ENCODE results near the gene DAO. TPM values are rescaled to one million over a fixed set of nuclear protein-coding genes. Genes with fewer than 3 reads are reported as not detected.
A peak's percentile ranks its signal among the peaks of the same experiment; 100 is the strongest.

Gene DAO
- polyA plus RNA-seq, 1 donor from 2014 or later = not detected

DNA sequence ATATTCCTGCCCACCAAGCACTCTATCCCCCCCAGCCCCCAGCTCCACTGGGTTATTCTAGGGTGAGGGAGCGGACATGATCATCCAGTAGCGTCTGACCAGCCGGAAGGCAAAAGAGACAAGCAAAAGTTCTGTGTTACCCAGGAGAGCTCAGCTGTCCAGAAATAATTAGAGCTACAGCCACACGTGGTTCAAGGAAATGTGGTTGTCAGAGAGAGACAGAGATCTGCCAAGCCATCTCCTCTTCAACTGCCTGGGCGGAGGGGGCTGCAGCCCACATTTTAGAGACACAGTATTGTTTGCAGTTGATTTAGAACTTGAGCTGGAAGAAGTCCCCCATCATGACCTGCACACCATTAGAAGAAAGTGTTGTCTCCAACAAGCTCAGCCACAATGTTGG, 30.4 kb downstream of the DAO start:
- Mint-ChIP-seq H3K9me3 (peaks cover 0 to 1% (median 0%) of the 10 kb centered on the region in 3 donors), H3K27ac (no peak overlapping the region), H3K4me3 (no peak overlapping the region), H3K27me3 (peaks cover 4% of the 10 kb centered on the region), H3K36me3 (peaks cover 3% of the 10 kb centered on the region), H3K4me1 (peaks cover 10 to 12% (median 11%) of the 10 kb centered on the region in 3 donors)

GRCh38 chr12:108911915-108912314, 32.0 kb downstream of the DAO start:
- peaks cover 3% of the 10 kb centered on the region for H3K36me3 Mint-ChIP-seq
- peaks cover 0 to 1% (median 0%) of the 10 kb centered on the region in 3 donors for H3K9me3 Mint-ChIP-seq
- H3K4me1 Mint-ChIP-seq = peaks cover 0 to 6% (median 4%) of the 10 kb centered on the region in 3 donors
- H3K27me3 Mint-ChIP-seq = peaks cover 4% of the 10 kb centered on the region
- no peak overlapping the region for H3K27ac Mint-ChIP-seq
- H3K4me3 Mint-ChIP-seq = no peak overlapping the region

GRCh38 chr12:108912361-108912760, 32.5 kb downstream of the DAO start:
- H3K27me3 Mint-ChIP-seq = peaks cover 4% of the 10 kb centered on the region
- H3K4me1 Mint-ChIP-seq = peaks cover 0 to 6% (median 4%) of the 10 kb centered on the region in 3 donors
- no peak overlapping the region for H3K27ac Mint-ChIP-seq
- H3K4me3 Mint-ChIP-seq = no peak overlapping the region
- peaks cover 3% of the 10 kb centered on the region for H3K36me3 Mint-ChIP-seq
- peaks cover 0 to 1% (median 0%) of the 10 kb centered on the region in 3 donors for H3K9me3 Mint-ChIP-seq

GRCh38 chr12:108914121-108914531, 34.2 kb downstream of the DAO start:
- H3K4me3 Mint-ChIP-seq = no peak overlapping the region
- peaks cover 0 to under 1% (median 0%) of the 10 kb centered on the region in 3 donors for H3K9me3 Mint-ChIP-seq
- peaks cover 0 to 2% (median 0%) of the 10 kb centered on the region in 3 donors for H3K4me1 Mint-ChIP-seq
- H3K36me3 Mint-ChIP-seq = peaks cover 3% of the 10 kb centered on the region
- H3K27me3 Mint-ChIP-seq = peaks cover 4% of the 10 kb centered on the region
- H3K27ac Mint-ChIP-seq = no peak overlapping the region

- Mint-ChIP-seq H3K27ac (no peak overlapping the region), H3K27me3 (peaks cover 4% of the 10 kb centered on the region), H3K9me3 (peaks cover 0 to 4% (median 0%) of the 10 kb centered on the region in 3 donors), H3K4me1 (peaks cover 0 to 2% (median 0%) of the 10 kb centered on the region in 3 donors), H3K4me3 (no peak overlapping the region), H3K36me3 (peaks cover 3% of the 10 kb centered on the region)
These were observed 35.8 kb downstream of the DAO start for GRCh38 chr12:108915632-108916133.

GRCh38 chr12:108916336-108916735, 36.4 kb downstream of the DAO start:
- no peaks in the 10 kb centered on the region for H3K36me3 Mint-ChIP-seq
- peaks cover 0 to 4% (median 2%) of the 10 kb centered on the region in 3 donors for H3K9me3 Mint-ChIP-seq
- H3K27ac Mint-ChIP-seq = no peak overlapping the region
- peaks cover 4% of the 10 kb centered on the region for H3K27me3 Mint-ChIP-seq
- no peak overlapping the region for H3K4me3 Mint-ChIP-seq
- peaks cover 0 to 2% (median 0%) of the 10 kb centered on the region in 3 donors for H3K4me1 Mint-ChIP-seq

- Mint-ChIP-seq H3K9me3 (peaks cover 0 to 4% (median 2%) of the 10 kb centered on the region in 3 donors), H3K27ac (no peak overlapping the region), H3K4me1 (peaks cover 0 to 2% (median 0%) of the 10 kb centered on the region in 3 donors), H3K27me3 (peaks cover 2% of the 10 kb centered on the region), H3K36me3 (no peaks in the 10 kb centered on the region), H3K4me3 (no peak overlapping the region)
These were observed 38.3 kb downstream of the DAO start for GRCh38 chr12:108918206-108918605.

- H3K27ac Mint-ChIP-seq = no peak overlapping the region
- H3K27me3 Mint-ChIP-seq = no peaks in the 10 kb centered on the region
- no peak overlapping the region for H3K4me3 Mint-ChIP-seq
- H3K36me3 Mint-ChIP-seq = no peaks in the 10 kb centered on the region
- peaks cover 0 to 4% (median 2%) of the 10 kb centered on the region in 3 donors for H3K9me3 Mint-ChIP-seq
- peaks cover 0 to 2% (median 0%) of the 10 kb centered on the region in 3 donors for H3K4me1 Mint-ChIP-seq
These were observed 39.2 kb downstream of the DAO start for GRCh38 chr12:108918960-108919642.

- H3K27me3 Mint-ChIP-seq = no peaks in the 10 kb centered on the region
- peaks cover 2 to 4% (median 2%) of the 10 kb centered on the region in 3 donors for H3K9me3 Mint-ChIP-seq
- H3K36me3 Mint-ChIP-seq = no peaks in the 10 kb centered on the region
- H3K4me1 Mint-ChIP-seq = peaks cover 5 to 11% (median 7%) of the 10 kb centered on the region in 3 donors
- H3K4me3 Mint-ChIP-seq = no peak overlapping the region
- no peak overlapping the region for H3K27ac Mint-ChIP-seq
These were observed 42.1 kb downstream of the DAO start for GRCh38 chr12:108921946-108922345.

- Mint-ChIP-seq H3K9me3 (peaks cover 2 to 4% (median 2%) of the 10 kb centered on the region in 3 donors), H3K4me3 (no peak overlapping the region), H3K4me1 (peaks cover 5 to 11% (median 7%) of the 10 kb centered on the region in 3 donors), H3K36me3 (no peaks in the 10 kb centered on the region), H3K27ac (no peak overlapping the region), H3K27me3 (no peaks in the 10 kb centered on the region)
These were observed 43.0 kb downstream of the DAO start for GRCh38 chr12:108922918-108923317.

DNA sequence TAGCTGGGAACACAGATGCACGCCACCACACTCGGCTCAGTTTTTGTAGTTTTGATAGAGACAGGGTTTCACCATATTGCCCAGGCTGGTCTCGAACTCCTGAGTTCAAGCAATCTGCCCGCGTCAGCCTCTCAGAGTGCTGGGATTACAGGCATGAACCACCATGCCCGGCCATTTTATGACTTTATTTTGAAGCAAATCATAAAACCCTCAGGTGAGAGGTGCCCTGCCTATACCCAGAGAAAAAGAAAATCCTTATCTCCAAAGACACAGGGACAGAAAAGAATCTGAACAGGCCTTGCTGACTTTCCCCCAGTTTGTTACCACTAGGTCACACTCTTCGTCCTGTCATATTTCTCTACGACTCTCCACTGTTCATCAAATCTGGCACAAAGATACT, 48.8 kb downstream of the DAO start:
- peak overlapping the region in 1 of 3 donors; percentile 84 for H3K27ac Mint-ChIP-seq
- no peaks in the 10 kb centered on the region for H3K36me3 Mint-ChIP-seq
- peaks cover 0 to 2% (median 1%) of the 10 kb centered on the region in 3 donors for H3K9me3 Mint-ChIP-seq
- H3K4me1 Mint-ChIP-seq = peaks cover 11 to 20% (median 16%) of the 10 kb centered on the region in 3 donors
- no peak overlapping the region for H3K4me3 Mint-ChIP-seq
- H3K27me3 Mint-ChIP-seq = no peaks in the 10 kb centered on the region

GRCh38 chr12:108930155-108930554, 50.3 kb downstream of the DAO start:
- Mint-ChIP-seq H3K9me3 (peaks cover 0 to 2% (median 1%) of the 10 kb centered on the region in 3 donors), H3K27me3 (peaks cover 2% of the 10 kb centered on the region), H3K36me3 (no peaks in the 10 kb centered on the region), H3K4me1 (peaks cover 9 to 11% (median 11%) of the 10 kb centered on the region in 3 donors), H3K4me3 (peak overlapping the region in 2 of 4 donors; percentile 1 to 86), H3K27ac (peak overlapping the region in 1 of 3 donors; percentile 11)

GRCh38 chr12:108930756-108931155, 50.9 kb downstream of the DAO start:
- Mint-ChIP-seq H3K4me1 (peaks cover 6 to 9% (median 9%) of the 10 kb centered on the region in 3 donors), H3K27ac (no peak overlapping the region), H3K27me3 (peaks cover 2% of the 10 kb centered on the region), H3K36me3 (no peaks in the 10 kb centered on the region), H3K9me3 (peaks cover 0 to 2% (median 1%) of the 10 kb centered on the region in 3 donors), H3K4me3 (no peak overlapping the region)

GRCh38 chr12:108933949-108934348, 54.1 kb downstream of the DAO start:
- peaks cover 8% of the 10 kb centered on the region for H3K27me3 Mint-ChIP-seq
- H3K36me3 Mint-ChIP-seq = no peaks in the 10 kb centered on the region
- H3K27ac Mint-ChIP-seq = no peak overlapping the region
- peaks cover 6 to 9% (median 9%) of the 10 kb centered on the region in 3 donors for H3K4me1 Mint-ChIP-seq
- peaks cover 0 to 1% (median 0%) of the 10 kb centered on the region in 3 donors for H3K9me3 Mint-ChIP-seq
- no peak overlapping the region for H3K4me3 Mint-ChIP-seq

DNA sequence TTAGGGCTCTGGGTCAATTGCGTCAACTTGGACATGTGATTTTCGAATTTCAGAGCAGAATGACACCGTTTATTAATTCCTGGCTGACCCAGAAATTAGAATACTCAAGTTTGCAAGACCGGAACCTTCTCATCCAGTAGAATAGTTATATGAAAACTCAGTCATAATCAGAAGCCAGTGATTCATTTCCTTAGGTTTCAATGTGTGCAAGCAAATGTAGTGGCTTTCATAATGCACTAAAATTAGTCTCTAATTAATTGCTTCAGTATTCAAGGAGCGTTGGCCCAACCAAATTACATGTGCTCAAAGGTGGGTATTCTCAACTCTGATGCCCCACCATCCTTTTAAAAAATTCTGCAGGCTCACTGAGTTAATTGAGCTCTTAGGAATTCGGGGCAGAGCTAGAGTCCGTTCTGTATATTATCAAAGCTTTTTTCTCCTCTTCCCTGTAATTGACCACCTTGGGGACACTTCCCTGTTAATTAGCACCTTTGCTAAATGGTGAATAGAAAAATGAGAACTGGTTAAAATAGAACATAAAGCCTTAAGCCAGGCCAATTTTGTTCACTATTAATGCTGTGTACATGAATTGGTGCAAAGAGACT, 55.4 kb downstream of the DAO start:
- Mint-ChIP-seq H3K4me3 (no peak overlapping the region), H3K36me3 (no peaks in the 10 kb centered on the region), H3K27ac (no peak overlapping the region), H3K9me3 (peaks cover 0 to 1% (median 0%) of the 10 kb centered on the region in 3 donors), H3K4me1 (peaks cover 5 to 10% (median 6%) of the 10 kb centered on the region in 3 donors), H3K27me3 (peaks cover 8% of the 10 kb centered on the region)

Data from IgD-negative memory B cell (primary cell).